ENCODE data around the gene KLHL1. TPM values are rescaled to one million over a fixed set of nuclear protein-coding genes. Genes with fewer than 3 reads are reported as not detected.

Gene KLHL1
- total and polyA plus RNA-seq, 2 of the 13 experiments (the other 11 are each of a cell fraction or from before 2014, with no cell fraction given), result 0.01 TPM; not detected in 1

- ATAC-seq, result no peak
- no peak overlapping the region for H3K9ac ChIP-seq (ENCODE audit: insufficient read depth, low read depth, low read length)
- H3K27ac ChIP-seq (ENCODE audit: extremely low read length, insufficient read depth, low read length), result no peak overlapping the region
- 2% methylated on average over 4 of the region's 4 CpGs for WGBS (ENCODE audit: low lambda C conversion rate)
- no peaks in the 10 kb centered on the region for H3K9me3 ChIP-seq (ENCODE audit: low read length)
- FAIRE-seq, result no peak
- H3K4me3 ChIP-seq (replicated peaks in 1 of 3; ENCODE audit: insufficient read depth in 1 of 3, low read depth in 2 of 3, low read length in 3 of 3), result no peak overlapping the region
- no peaks in the 10 kb centered on the region for H3K36me3 ChIP-seq (replicated peaks in 1 of 2; ENCODE audit: control insufficient read depth in 1 of 2, insufficient read depth in 2 of 2, low read length in 2 of 2)
- H4K20me1 ChIP-seq (ENCODE audit: insufficient read depth, low read length), result no peaks in the 10 kb centered on the region
- in situ Hi-C loops (cut with HindIII; ENCODE audit: extremely low pct_ligation_motif_present, low pct_unique_long_range_greater_than_20kb), result no loop called here
- ChIA-PET POLR2A (no interaction called here), CTCF (ENCODE audit: low intra/inter-chr PET ratio, low total read pairs) (no interaction called here)
- no peak for TF ChIP-seq ERF (CRISPR knock-in tag; IDR thresholded peaks at IDR 0.05)
- TF ChIP-seq ZNF83 (CRISPR knock-in tag; IDR thresholded peaks at IDR 0.05; ENCODE audit: borderline replicate concordance), result no peak
- TF ChIP-seq, protein P1, sequence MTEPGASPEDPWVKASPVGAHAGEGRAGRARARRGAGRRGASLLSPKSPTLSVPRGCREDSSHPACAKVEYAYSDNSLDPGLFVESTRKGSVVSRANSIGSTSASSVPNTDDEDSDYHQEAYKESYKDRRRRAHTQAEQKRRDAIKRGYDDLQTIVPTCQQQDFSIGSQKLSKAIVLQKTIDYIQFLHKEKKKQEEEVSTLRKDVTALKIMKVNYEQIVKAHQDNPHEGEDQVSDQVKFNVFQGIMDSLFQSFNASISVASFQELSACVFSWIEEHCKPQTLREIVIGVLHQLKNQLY (CRISPR knock-in tag; IDR thresholded peaks at IDR 0.05), result no peak
- no peak for TF ChIP-seq NFE2L1 (CRISPR knock-in tag; IDR thresholded peaks at IDR 0.05; ENCODE audit: borderline replicate concordance)
- no peak for TF ChIP-seq ZNF335 (CRISPR knock-in tag; IDR thresholded peaks at IDR 0.05)
- no peak for TF ChIP-seq SRF (IDR thresholded peaks at IDR 0.05; ENCODE audit: low read depth, low read length)
- TF ChIP-seq MAF1 (CRISPR knock-in tag; IDR thresholded peaks at IDR 0.05; ENCODE audit: borderline replicate concordance), result no peak
- no peak for TF ChIP-seq ATF7 (IDR thresholded peaks at IDR 0.05)
- TF ChIP-seq ATF7 (CRISPR knock-in tag; IDR thresholded peaks at IDR 0.05), result no peak
- no peak for TF ChIP-seq ZNF781 (CRISPR knock-in tag; IDR thresholded peaks at IDR 0.05; ENCODE audit: borderline replicate concordance, not compliant biosample characterization)
- no peak for TF ChIP-seq PTBP1 (IDR thresholded peaks at IDR 0.05; ENCODE audit: low read depth, low read length, poor library complexity, severe bottlenecking)
- no peak for TF ChIP-seq FOXO1 (CRISPR knock-in tag; IDR thresholded peaks at IDR 0.05)
- no peak for TF ChIP-seq ZNF460 (CRISPR knock-in tag; IDR thresholded peaks at IDR 0.05; ENCODE audit: borderline replicate concordance)
- H3K79me2 ChIP-seq (ENCODE audit: insufficient read depth, low read length), result no peaks in the 10 kb centered on the region
- no TSS peak for BruUV-seq (replicated peaks)
- H3K4me1 ChIP-seq (ENCODE audit: insufficient read depth, low read length), result no peaks in the 10 kb centered on the region
- H2AFZ ChIP-seq (ENCODE audit: low read length), result no peak overlapping the region
- H3K4me2 ChIP-seq (ENCODE audit: low read depth, low read length), result no peak overlapping the region
- intact Hi-C loops (cut with micrococcal nuclease; ENCODE audit: unreplicated experiment), result no loop called here
- DNase-seq (ENCODE audit: low spot score), result no peak
- H3K27me3 ChIP-seq (ENCODE audit: control insufficient read depth in 1 of 2, insufficient read depth in 2 of 2, low read length in 2 of 2), result no peaks in the 10 kb centered on the region
Observed at GRCh38 chr13:69950160-69950559, 158.1 kb downstream of the KLHL1 start.
